Measurements from ENCODE around the gene BAIAP2L1.
A peak's percentile ranks its signal among the peaks of the same experiment; 100 is the strongest.

Gene BAIAP2L1

GRCh38 chr7:98366562-98366938, 34.3 kb downstream of the BAIAP2L1 start:
- Histone ChIP-seq H3K4ac (ENCODE audit: low read length) (no peak overlapping the region), H2BK120ac (ENCODE audit: low read depth, low read length) (no peak overlapping the region), H3K9me3 (replicated peaks in 1 of 2; ENCODE audit: control insufficient read depth in 2 of 2, insufficient read depth in 1 of 2, low read depth in 1 of 2, low read length in 2 of 2) (no peaks in the 10 kb centered on the region), H3K9ac (ENCODE audit: low read depth, low read length, poor library complexity) (no peak overlapping the region), H3K79me1 (ENCODE audit: low read depth, low read length) (no peaks in the 10 kb centered on the region), H2BK12ac (ENCODE audit: low read length) (no peak overlapping the region), H3K4me1 (ENCODE audit: control insufficient read depth in 2 of 2, insufficient read depth in 1 of 2, low read depth in 1 of 2, low read length in 2 of 2) (no peaks in the 10 kb centered on the region), H3K27ac (replicated peaks; ENCODE audit: low read length) (no peak overlapping the region), H3K23ac (ENCODE audit: low read depth, low read length, poor library complexity) (no peak overlapping the region), H3K14ac (ENCODE audit: low read length) (no peak overlapping the region), H2AFZ (ENCODE audit: low read length) (no peak overlapping the region), H3K4me2 (ENCODE audit: insufficient read depth, low read length, poor library complexity, severe bottlenecking) (no peak overlapping the region), H4K8ac (ENCODE audit: low read depth, low read length) (no peak overlapping the region), H2BK5ac (ENCODE audit: low read length) (peak overlapping the region; percentile 77), H2BK15ac (ENCODE audit: low read length) (no peak overlapping the region), H2AK5ac (ENCODE audit: low read depth, low read length) (no peak overlapping the region), H3K4me3 (ENCODE audit: low read length in 2 of 2) (no peak overlapping the region), H3K36me3 (replicated peaks in 1 of 2; ENCODE audit: control insufficient read depth in 2 of 2, insufficient read depth in 2 of 2, low read length in 2 of 2) (no peaks in the 10 kb centered on the region), H3K27me3 (ENCODE audit: control insufficient read depth in 3 of 3, insufficient read depth in 3 of 3, low read depth in 1 of 3, low read length in 3 of 3) (no peaks in the 10 kb centered on the region), H3K18ac (ENCODE audit: low read length) (no peak overlapping the region), H4K91ac (ENCODE audit: low read depth, low read length, poor library complexity) (no peak overlapping the region)
- no peak for DNase-seq (ENCODE audit: low spot score)
- no CpG with 5 or more reads among the region's 6 CpGs for WGBS, 2 donors (ENCODE audit: extremely low coverage in 2 of 2, insufficient read length in 2 of 2, insufficient replicate concordance in 1 of 2)

- Histone ChIP-seq H3K9ac (ENCODE audit: low read depth, low read length, poor library complexity) (no peak overlapping the region), H2BK5ac (ENCODE audit: low read length) (peak overlapping the region; percentile 77), H3K14ac (ENCODE audit: low read length) (no peak overlapping the region), H2AK5ac (ENCODE audit: low read depth, low read length) (no peak overlapping the region), H3K27ac (replicated peaks; ENCODE audit: low read length) (no peak overlapping the region), H4K8ac (ENCODE audit: low read depth, low read length) (no peak overlapping the region), H2BK120ac (ENCODE audit: low read depth, low read length) (no peak overlapping the region), H4K91ac (ENCODE audit: low read depth, low read length, poor library complexity) (no peak overlapping the region), H3K79me1 (ENCODE audit: low read depth, low read length) (no peaks in the 10 kb centered on the region), H2AFZ (ENCODE audit: low read length) (no peak overlapping the region), H3K4me2 (ENCODE audit: insufficient read depth, low read length, poor library complexity, severe bottlenecking) (no peak overlapping the region), H3K23ac (ENCODE audit: low read depth, low read length, poor library complexity) (no peak overlapping the region), H3K4me1 (ENCODE audit: control insufficient read depth in 2 of 2, insufficient read depth in 1 of 2, low read depth in 1 of 2, low read length in 2 of 2) (no peaks in the 10 kb centered on the region), H3K9me3 (replicated peaks in 1 of 2; ENCODE audit: control insufficient read depth in 2 of 2, insufficient read depth in 1 of 2, low read depth in 1 of 2, low read length in 2 of 2) (no peaks in the 10 kb centered on the region), H3K18ac (ENCODE audit: low read length) (no peak overlapping the region), H3K27me3 (ENCODE audit: control insufficient read depth in 3 of 3, insufficient read depth in 3 of 3, low read depth in 1 of 3, low read length in 3 of 3) (no peaks in the 10 kb centered on the region), H2BK15ac (ENCODE audit: low read length) (no peak overlapping the region), H3K4me3 (ENCODE audit: low read length in 2 of 2) (no peak overlapping the region), H3K36me3 (replicated peaks in 1 of 2; ENCODE audit: control insufficient read depth in 2 of 2, insufficient read depth in 2 of 2, low read length in 2 of 2) (no peaks in the 10 kb centered on the region), H2BK12ac (ENCODE audit: low read length) (no peak overlapping the region), H3K4ac (ENCODE audit: low read length) (no peak overlapping the region)
- no CpG with 5 or more reads among the region's 11 CpGs for WGBS, 2 donors (ENCODE audit: extremely low coverage in 2 of 2, insufficient read length in 2 of 2, insufficient replicate concordance in 1 of 2)
- no peak for DNase-seq (ENCODE audit: low spot score)
Measured at GRCh38 chr7:98365863-98366561, 34.9 kb downstream of the BAIAP2L1 start.

- no peak overlapping the region for H2BK12ac ChIP-seq (ENCODE audit: low read length)
- no peak overlapping the region for H4K8ac ChIP-seq (ENCODE audit: low read depth, low read length)
- no peak overlapping the region for H3K14ac ChIP-seq (ENCODE audit: low read length)
- H2BK120ac ChIP-seq (ENCODE audit: low read depth, low read length): no peak overlapping the region
- H3K27me3 ChIP-seq (ENCODE audit: control insufficient read depth in 3 of 3, insufficient read depth in 3 of 3, low read depth in 1 of 3, low read length in 3 of 3): no peaks in the 10 kb centered on the region
- no peak overlapping the region for H3K27ac ChIP-seq (replicated peaks; ENCODE audit: low read length)
- no peak overlapping the region for H3K4ac ChIP-seq (ENCODE audit: low read length)
- H2AFZ ChIP-seq (ENCODE audit: low read length): no peak overlapping the region
- no peak overlapping the region for H4K91ac ChIP-seq (ENCODE audit: low read depth, low read length, poor library complexity)
- WGBS, 2 donors (ENCODE audit: extremely low coverage in 2 of 2, insufficient read length in 2 of 2, insufficient replicate concordance in 1 of 2): no CpG with 5 or more reads among the region's 8 CpGs
- H3K4me2 ChIP-seq (ENCODE audit: insufficient read depth, low read length, poor library complexity, severe bottlenecking): no peak overlapping the region
- peaks cover 2% of the 10 kb centered on the region for H3K79me1 ChIP-seq (ENCODE audit: low read depth, low read length)
- no peaks in the 10 kb centered on the region for H3K9me3 ChIP-seq (replicated peaks in 1 of 2; ENCODE audit: control insufficient read depth in 2 of 2, insufficient read depth in 1 of 2, low read depth in 1 of 2, low read length in 2 of 2)
- no peak overlapping the region for H3K23ac ChIP-seq (ENCODE audit: low read depth, low read length, poor library complexity)
- H3K36me3 ChIP-seq (replicated peaks in 1 of 2; ENCODE audit: control insufficient read depth in 2 of 2, insufficient read depth in 2 of 2, low read length in 2 of 2): no peaks in the 10 kb centered on the region
- H3K9ac ChIP-seq (ENCODE audit: low read depth, low read length, poor library complexity): no peak overlapping the region
- no peak overlapping the region for H2BK5ac ChIP-seq (ENCODE audit: low read length)
- H3K4me3 ChIP-seq (ENCODE audit: low read length in 2 of 2): no peak overlapping the region
- no peak overlapping the region for H2BK15ac ChIP-seq (ENCODE audit: low read length)
- H2AK5ac ChIP-seq (ENCODE audit: low read depth, low read length): no peak overlapping the region
- H3K4me1 ChIP-seq (ENCODE audit: control insufficient read depth in 2 of 2, insufficient read depth in 1 of 2, low read depth in 1 of 2, low read length in 2 of 2): peaks cover 0 to 1% of the 10 kb centered on the region in 2 donors
- H3K18ac ChIP-seq (ENCODE audit: low read length): no peak overlapping the region
- no peak for DNase-seq (ENCODE audit: low spot score)
Measured at GRCh38 chr7:98364220-98364619, 36.7 kb downstream of the BAIAP2L1 start.

DNA sequence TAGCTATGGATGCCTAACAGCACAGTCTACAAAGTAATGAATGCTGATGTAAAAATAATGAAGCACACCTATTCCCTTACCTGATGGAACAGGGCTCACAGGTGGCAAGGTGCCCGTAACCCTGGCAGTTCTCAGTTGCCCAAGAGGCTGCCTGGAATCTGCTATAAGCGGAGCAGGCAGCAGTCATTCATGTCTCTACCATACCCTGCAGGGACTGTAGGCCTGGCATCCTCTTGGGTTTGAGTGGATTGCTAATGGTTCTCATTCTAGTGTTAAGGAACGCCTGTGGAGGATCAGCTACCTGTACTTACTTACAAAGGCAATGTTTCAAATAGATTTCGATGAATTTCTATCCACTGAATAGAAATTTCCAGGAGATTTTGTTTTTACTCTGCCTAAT, 38.4 kb downstream of the BAIAP2L1 start:
- no peak overlapping the region for H2BK120ac ChIP-seq (ENCODE audit: low read depth, low read length)
- H2BK5ac ChIP-seq (ENCODE audit: low read length): no peak overlapping the region
- no peak overlapping the region for H3K9ac ChIP-seq (ENCODE audit: low read depth, low read length, poor library complexity)
- H4K8ac ChIP-seq (ENCODE audit: low read depth, low read length): no peak overlapping the region
- peaks cover 0 to 1% of the 10 kb centered on the region in 2 donors for H3K4me1 ChIP-seq (ENCODE audit: control insufficient read depth in 2 of 2, insufficient read depth in 1 of 2, low read depth in 1 of 2, low read length in 2 of 2)
- no peak overlapping the region for H3K27ac ChIP-seq (replicated peaks; ENCODE audit: low read length)
- no peaks in the 10 kb centered on the region for H3K27me3 ChIP-seq (ENCODE audit: control insufficient read depth in 3 of 3, insufficient read depth in 3 of 3, low read depth in 1 of 3, low read length in 3 of 3)
- H3K18ac ChIP-seq (ENCODE audit: low read length): no peak overlapping the region
- WGBS, 2 donors (ENCODE audit: extremely low coverage in 2 of 2, insufficient read length in 2 of 2, insufficient replicate concordance in 1 of 2): no CpG with 5 or more reads among the region's 4 CpGs
- H3K4me2 ChIP-seq (ENCODE audit: insufficient read depth, low read length, poor library complexity, severe bottlenecking): no peak overlapping the region
- no peak overlapping the region for H2AFZ ChIP-seq (ENCODE audit: low read length)
- H3K36me3 ChIP-seq (replicated peaks in 1 of 2; ENCODE audit: control insufficient read depth in 2 of 2, insufficient read depth in 2 of 2, low read length in 2 of 2): no peaks in the 10 kb centered on the region
- H3K4me3 ChIP-seq (ENCODE audit: low read length in 2 of 2): no peak overlapping the region
- no peak overlapping the region for H3K4ac ChIP-seq (ENCODE audit: low read length)
- no peak overlapping the region for H2BK12ac ChIP-seq (ENCODE audit: low read length)
- H3K23ac ChIP-seq (ENCODE audit: low read depth, low read length, poor library complexity): no peak overlapping the region
- no peak overlapping the region for H2AK5ac ChIP-seq (ENCODE audit: low read depth, low read length)
- peaks cover 0 to 2% of the 10 kb centered on the region in 2 donors for H3K9me3 ChIP-seq (replicated peaks in 1 of 2; ENCODE audit: control insufficient read depth in 2 of 2, insufficient read depth in 1 of 2, low read depth in 1 of 2, low read length in 2 of 2)
- no peak for DNase-seq (ENCODE audit: low spot score)
- no peak overlapping the region for H4K91ac ChIP-seq (ENCODE audit: low read depth, low read length, poor library complexity)
- no peak overlapping the region for H2BK15ac ChIP-seq (ENCODE audit: low read length)
- H3K79me1 ChIP-seq (ENCODE audit: low read depth, low read length): peaks cover 2% of the 10 kb centered on the region
- no peak overlapping the region for H3K14ac ChIP-seq (ENCODE audit: low read length)
